ENCODE measurements around the gene RILP. TPM values are rescaled to one million over a fixed set of nuclear protein-coding genes. Genes with fewer than 3 reads are reported as not detected.

The RILP gene, protein sequence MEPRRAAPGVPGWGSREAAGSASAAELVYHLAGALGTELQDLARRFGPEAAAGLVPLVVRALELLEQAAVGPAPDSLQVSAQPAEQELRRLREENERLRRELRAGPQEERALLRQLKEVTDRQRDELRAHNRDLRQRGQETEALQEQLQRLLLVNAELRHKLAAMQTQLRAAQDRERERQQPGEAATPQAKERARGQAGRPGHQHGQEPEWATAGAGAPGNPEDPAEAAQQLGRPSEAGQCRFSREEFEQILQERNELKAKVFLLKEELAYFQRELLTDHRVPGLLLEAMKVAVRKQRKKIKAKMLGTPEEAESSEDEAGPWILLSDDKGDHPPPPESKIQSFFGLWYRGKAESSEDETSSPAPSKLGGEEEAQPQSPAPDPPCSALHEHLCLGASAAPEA
- 6.4 and 8.2 TPM in 2 replicates for polyA plus RNA-seq (2011; rRNA removed)
- 11.6 and 13.2 TPM in 2 replicates for polyA plus RNA-seq (2012; cell fraction: cytosol; rRNA removed)
- 8.9 and 11.0 TPM in 2 replicates for polyA plus RNA-seq (2012; cell fraction: nucleus; rRNA removed)
- polyA plus RNA-seq (2017; fragmentation: RNase III; extraction: RNeasy Plus Mini Kit Qiagen cat#74134 plus additional on column Dnase treatment), result 6.5 to 6.8 TPM (median 6.6 TPM) in 3 replicates
- polyA minus RNA-seq (2011; rRNA and poly(A)+ RNA removed), result 3.8 and 4.1 TPM in 2 replicates

DNA sequence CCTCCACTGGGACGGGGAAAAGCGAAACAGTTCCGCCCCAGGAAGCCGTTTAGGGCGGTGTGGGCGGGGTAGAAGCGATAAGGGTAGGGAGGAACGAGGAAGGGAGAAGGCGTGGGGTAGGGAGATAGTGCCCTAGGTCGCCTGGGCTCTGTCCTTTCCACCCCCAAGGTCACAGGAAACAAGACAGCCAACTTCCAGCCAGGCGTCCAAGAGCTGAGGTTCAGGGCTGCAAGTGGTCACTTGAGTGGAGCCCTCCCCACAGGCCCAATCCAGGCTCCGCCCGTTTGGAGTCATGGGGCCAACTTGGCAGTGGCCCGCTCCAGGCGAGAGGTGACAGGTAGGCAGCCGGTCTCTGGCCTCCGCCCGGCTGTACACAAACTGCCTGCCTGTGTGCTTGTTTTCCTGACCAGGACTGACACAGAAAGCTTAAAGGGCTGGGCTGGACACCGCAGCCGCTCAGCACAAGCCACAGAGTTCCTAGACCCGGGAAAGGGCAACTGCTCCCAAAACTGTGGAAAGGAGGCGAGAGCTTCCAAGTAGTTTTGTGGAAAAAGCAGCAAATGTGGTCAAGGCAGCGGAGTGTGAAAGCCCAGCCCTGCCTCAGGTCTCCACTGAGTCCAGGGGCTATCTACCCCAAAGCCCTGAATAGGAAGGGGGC lies at the start of gene RILP:
TSS of gene RILP (minus strand) at position 23 of the 658 bp plus-strand sequence. CDS start 62 bp downstream, outside the sequence.
- Histone ChIP-seq H3K27ac (peak within 1 kb of the TSS; percentile 85 to 89), H3K4me2 (peak within 1 kb of the TSS; percentile 97), H3K4me1 (peaks cover 23% of the 10 kb centered on the region), H3K9me3 (no peaks in the 10 kb centered on the region), H3K4me3 (peak within 1 kb of the TSS; percentile 54)
- ChIA-PET POLR2A (interaction anchor here (0.6 to 3.4 kb wide), 15 partner anchors 9 to 134 kb away, joined by 3 to 43 read pairs (median 9); no protein-coding TSS in a partner anchor), CTCF (interaction anchor here (0.6 to 11.7 kb wide), 32 partner anchors 8 to 397 kb away, joined by 3 to 204 read pairs (median 10); partner anchors contain the start of genes INPP5K, PITPNA, PRPF8 and RTN4RL1)
- DNase-seq (ENCODE audit: low read depth in 1 of 2, low spot score in 1 of 2) (peak; percentile 62 to 74), FAIRE-seq (no peak), ATAC-seq (peak; percentile 45 to 59)
- WGBS (ENCODE audit: missing lambda C conversion rate), result 35% methylated on average over 19 of the region's 23 CpGs
- TF ChIP-seq EHF (CRISPR knock-in tag; IDR thresholded peaks at IDR 0.05), result no peak
- TF ChIP-seq TFCP2L1 (CRISPR knock-in tag; IDR thresholded peaks at IDR 0.05), result peak; percentile 71; the same call in 1 of the 2 replicates
- TF ChIP-seq CEBPB (IDR thresholded peaks at IDR 0.05), result no peak
- no peak for TF ChIP-seq PHF8 (IDR thresholded peaks at IDR 0.05; ENCODE audit: borderline replicate concordance, low read depth)
- no peak for TF ChIP-seq TP53 (CRISPR knock-in tag; IDR thresholded peaks at IDR 0.05)
- TF ChIP-seq FOSL2 (IDR thresholded peaks at IDR 0.05), result no peak
- no peak for TF ChIP-seq FOSL2 (CRISPR knock-in tag; IDR thresholded peaks at IDR 0.05)
- no peak for TF ChIP-seq ZNF302 (CRISPR knock-in tag; IDR thresholded peaks at IDR 0.05)
- TF ChIP-seq CBX8 (IDR thresholded peaks at IDR 0.05), result no peak
- TF ChIP-seq RARB (CRISPR knock-in tag; IDR thresholded peaks at IDR 0.05), result no peak
- TF ChIP-seq, protein P1, sequence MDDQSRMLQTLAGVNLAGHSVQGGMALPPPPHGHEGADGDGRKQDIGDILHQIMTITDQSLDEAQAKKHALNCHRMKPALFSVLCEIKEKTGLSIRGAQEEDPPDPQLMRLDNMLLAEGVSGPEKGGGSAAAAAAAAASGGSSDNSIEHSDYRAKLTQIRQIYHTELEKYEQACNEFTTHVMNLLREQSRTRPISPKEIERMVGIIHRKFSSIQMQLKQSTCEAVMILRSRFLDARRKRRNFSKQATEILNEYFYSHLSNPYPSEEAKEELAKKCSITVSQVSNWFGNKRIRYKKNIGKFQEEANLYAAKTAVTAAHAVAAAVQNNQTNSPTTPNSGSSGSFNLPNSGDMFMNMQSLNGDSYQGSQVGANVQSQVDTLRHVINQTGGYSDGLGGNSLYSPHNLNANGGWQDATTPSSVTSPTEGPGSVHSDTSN (IDR thresholded peaks at IDR 0.05), result 0 out of 2 replicates have a peak, but pooled peaks have one; percentile 20
- no peak for TF ChIP-seq JUNB (IDR thresholded peaks at IDR 0.05)
- no peak for TF ChIP-seq FOSB (CRISPR knock-in tag; IDR thresholded peaks at IDR 0.05)
- TF ChIP-seq, protein P2, sequence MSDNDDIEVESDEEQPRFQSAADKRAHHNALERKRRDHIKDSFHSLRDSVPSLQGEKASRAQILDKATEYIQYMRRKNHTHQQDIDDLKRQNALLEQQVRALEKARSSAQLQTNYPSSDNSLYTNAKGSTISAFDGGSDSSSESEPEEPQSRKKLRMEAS (IDR thresholded peaks at IDR 0.05), result no peak
- peak; percentile 43; the same call in 1 of the 2 replicates for TF ChIP-seq GATA3 (IDR thresholded peaks at IDR 0.05; ENCODE audit: borderline replicate concordance)
- TF ChIP-seq, protein P3, sequence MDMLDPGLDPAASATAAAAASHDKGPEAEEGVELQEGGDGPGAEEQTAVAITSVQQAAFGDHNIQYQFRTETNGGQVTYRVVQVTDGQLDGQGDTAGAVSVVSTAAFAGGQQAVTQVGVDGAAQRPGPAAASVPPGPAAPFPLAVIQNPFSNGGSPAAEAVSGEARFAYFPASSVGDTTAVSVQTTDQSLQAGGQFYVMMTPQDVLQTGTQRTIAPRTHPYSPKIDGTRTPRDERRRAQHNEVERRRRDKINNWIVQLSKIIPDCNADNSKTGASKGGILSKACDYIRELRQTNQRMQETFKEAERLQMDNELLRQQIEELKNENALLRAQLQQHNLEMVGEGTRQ (IDR thresholded peaks at IDR 0.05), result 0 out of 2 replicates have a peak, but pooled peaks have one; percentile 7
- TF ChIP-seq, protein P4, sequence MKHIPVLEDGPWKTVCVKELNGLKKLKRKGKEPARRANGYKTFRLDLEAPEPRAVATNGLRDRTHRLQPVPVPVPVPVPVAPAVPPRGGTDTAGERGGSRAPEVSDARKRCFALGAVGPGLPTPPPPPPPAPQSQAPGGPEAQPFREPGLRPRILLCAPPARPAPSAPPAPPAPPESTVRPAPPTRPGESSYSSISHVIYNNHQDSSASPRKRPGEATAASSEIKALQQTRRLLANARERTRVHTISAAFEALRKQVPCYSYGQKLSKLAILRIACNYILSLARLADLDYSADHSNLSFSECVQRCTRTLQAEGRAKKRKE (CRISPR knock-in tag; IDR thresholded peaks at IDR 0.05; ENCODE audit: low read depth), result no peak
- no peak for TF ChIP-seq ZC3H11A (IDR thresholded peaks at IDR 0.05)
- TF ChIP-seq MAZ (IDR thresholded peaks at IDR 0.05; ENCODE audit: borderline replicate concordance, low read depth, low read length), result no peak
- TF ChIP-seq, protein P5, sequence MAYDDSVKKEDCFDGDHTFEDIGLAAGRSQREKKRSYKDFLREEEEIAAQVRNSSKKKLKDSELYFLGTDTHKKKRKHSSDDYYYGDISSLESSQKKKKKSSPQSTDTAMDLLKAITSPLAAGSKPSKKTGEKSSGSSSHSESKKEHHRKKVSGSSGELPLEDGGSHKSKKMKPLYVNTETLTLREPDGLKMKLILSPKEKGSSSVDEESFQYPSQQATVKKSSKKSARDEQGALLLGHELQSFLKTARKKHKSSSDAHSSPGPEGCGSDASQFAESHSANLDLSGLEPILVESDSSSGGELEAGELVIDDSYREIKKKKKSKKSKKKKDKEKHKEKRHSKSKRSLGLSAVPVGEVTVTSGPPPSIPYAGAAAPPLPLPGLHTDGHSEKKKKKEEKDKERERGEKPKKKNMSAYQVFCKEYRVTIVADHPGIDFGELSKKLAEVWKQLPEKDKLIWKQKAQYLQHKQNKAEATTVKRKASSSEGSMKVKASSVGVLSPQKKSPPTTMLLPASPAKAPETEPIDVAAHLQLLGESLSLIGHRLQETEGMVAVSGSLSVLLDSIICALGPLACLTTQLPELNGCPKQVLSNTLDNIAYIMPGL (CRISPR knock-in tag; IDR thresholded peaks at IDR 0.05; ENCODE audit: borderline replicate concordance), result no peak
- peak; percentile 60; the same call in 1 of the 2 replicates for TF ChIP-seq ESRRA (IDR thresholded peaks at IDR 0.05; ENCODE audit: borderline replicate concordance, low read length)
- no peak for TF ChIP-seq HEYL (CRISPR knock-in tag; IDR thresholded peaks at IDR 0.05)
- TF ChIP-seq, protein P6, sequence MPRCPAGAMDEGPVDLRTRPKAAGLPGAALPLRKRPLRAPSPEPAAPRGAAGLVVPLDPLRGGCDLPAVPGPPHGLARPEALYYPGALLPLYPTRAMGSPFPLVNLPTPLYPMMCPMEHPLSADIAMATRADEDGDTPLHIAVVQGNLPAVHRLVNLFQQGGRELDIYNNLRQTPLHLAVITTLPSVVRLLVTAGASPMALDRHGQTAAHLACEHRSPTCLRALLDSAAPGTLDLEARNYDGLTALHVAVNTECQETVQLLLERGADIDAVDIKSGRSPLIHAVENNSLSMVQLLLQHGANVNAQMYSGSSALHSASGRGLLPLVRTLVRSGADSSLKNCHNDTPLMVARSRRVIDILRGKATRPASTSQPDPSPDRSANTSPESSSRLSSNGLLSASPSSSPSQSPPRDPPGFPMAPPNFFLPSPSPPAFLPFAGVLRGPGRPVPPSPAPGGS (IDR thresholded peaks at IDR 0.05), result no peak
- TF ChIP-seq ZFP36 (IDR thresholded peaks at IDR 0.05; ENCODE audit: borderline replicate concordance, partially characterized antibody), result no peak
- no peak for TF ChIP-seq MAFK (IDR thresholded peaks at IDR 0.05; ENCODE audit: partially characterized antibody)
- TF ChIP-seq RNF2 (IDR thresholded peaks at IDR 0.05; ENCODE audit: borderline replicate concordance, low read depth), result no peak
- TF ChIP-seq RCOR1 (IDR thresholded peaks at IDR 0.05; ENCODE audit: low read depth, low read length), result no peak
- TF ChIP-seq BHLHE40 (IDR thresholded peaks at IDR 0.05; ENCODE audit: low read depth, low read length), result no peak
- 0 out of 2 replicates have a peak, but pooled peaks have one; percentile 86 for TF ChIP-seq POLR2AphosphoS2 (conservative IDR thresholded peaks at IDR 0.05; ENCODE audit: low read length)
- TF ChIP-seq POLR2A (IDR thresholded peaks at IDR 0.05; ENCODE audit: low read length), result no peak
- no peak for TF ChIP-seq RAD21 (conservative IDR thresholded peaks at IDR 0.05 in 1 of 2, IDR thresholded peaks at IDR 0.05 in 1 of 2)
- TF ChIP-seq, protein P7, sequence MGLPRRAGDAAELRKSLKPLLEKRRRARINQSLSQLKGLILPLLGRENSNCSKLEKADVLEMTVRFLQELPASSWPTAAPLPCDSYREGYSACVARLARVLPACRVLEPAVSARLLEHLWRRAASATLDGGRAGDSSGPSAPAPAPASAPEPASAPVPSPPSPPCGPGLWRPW (IDR thresholded peaks at IDR 0.05), result no peak
- TF ChIP-seq HOXB13 (CRISPR knock-in tag; IDR thresholded peaks at IDR 0.05; ENCODE audit: low read depth), result no peak
- TF ChIP-seq NFE2L2 (conservative IDR thresholded peaks at IDR 0.05; ENCODE audit: low read length), result no peak

Data from A549 (cell line).